PFSK-1 (cell line): ENCODE measurements around the gene NADK.

Experiments
- POLR2AphosphoS5 ChIP-seq: IDR thresholded peaks from 2 replicates; pipeline ENCODE4 v1.6.1; 2012; ENCODE audit warnings: low read depth, mild to moderate bottlenecking, control low read depth, low read length, moderate library complexity
- REST ChIP-seq, 2 experiments: IDR thresholded peaks; 2 replicates each; pipeline versions ENCODE4 v1.6.1 to v1.8.0; 2011 to 2012; ENCODE audit warnings: low read depth in 2 of 2, low read length in 2 of 2, control low read depth in 1 of 2, inconsistent platforms in 1 of 2, mild to moderate bottlenecking in 1 of 2, moderate library complexity in 1 of 2; ENCODE audit not compliant: insufficient read depth in 1 of 2
- SIN3A ChIP-seq: IDR thresholded peaks from 2 replicates; pipeline ENCODE4 v1.6.1; 2012; ENCODE audit warnings: mild to moderate bottlenecking, low read length, moderate library complexity, borderline replicate concordance; ENCODE audit not compliant: insufficient read depth
- TAF1 ChIP-seq: IDR thresholded peaks from 2 replicates; pipeline ENCODE4 v1.6.1; 2012; ENCODE audit warnings: low read length, control low read depth, borderline replicate concordance; ENCODE audit not compliant: insufficient read depth

- TF ChIP-seq SIN3A (no peak), POLR2AphosphoS5 (no peak), TAF1 (no peak), REST (IDR thresholded peaks at IDR 0.05; ENCODE audit: insufficient read depth in 1 of 2, low read depth in 2 of 2, low read length in 2 of 2) (no peak)
Measured at GRCh38 chr1:1799716-1800115, 21.4 kb upstream of the NADK start.
